HS-27A (cell line): ENCODE data around the gene PTPRF.
A peak's percentile ranks its signal among the peaks of the same experiment; 100 is the strongest.

ENCODE experiments used
- DNase-seq: peaks from one replicate; pipeline ENCODE4 v3.0.0-alpha.2; 2012; ENCODE audit warnings: low read depth, missing footprints

Gene PTPRF

DNA sequence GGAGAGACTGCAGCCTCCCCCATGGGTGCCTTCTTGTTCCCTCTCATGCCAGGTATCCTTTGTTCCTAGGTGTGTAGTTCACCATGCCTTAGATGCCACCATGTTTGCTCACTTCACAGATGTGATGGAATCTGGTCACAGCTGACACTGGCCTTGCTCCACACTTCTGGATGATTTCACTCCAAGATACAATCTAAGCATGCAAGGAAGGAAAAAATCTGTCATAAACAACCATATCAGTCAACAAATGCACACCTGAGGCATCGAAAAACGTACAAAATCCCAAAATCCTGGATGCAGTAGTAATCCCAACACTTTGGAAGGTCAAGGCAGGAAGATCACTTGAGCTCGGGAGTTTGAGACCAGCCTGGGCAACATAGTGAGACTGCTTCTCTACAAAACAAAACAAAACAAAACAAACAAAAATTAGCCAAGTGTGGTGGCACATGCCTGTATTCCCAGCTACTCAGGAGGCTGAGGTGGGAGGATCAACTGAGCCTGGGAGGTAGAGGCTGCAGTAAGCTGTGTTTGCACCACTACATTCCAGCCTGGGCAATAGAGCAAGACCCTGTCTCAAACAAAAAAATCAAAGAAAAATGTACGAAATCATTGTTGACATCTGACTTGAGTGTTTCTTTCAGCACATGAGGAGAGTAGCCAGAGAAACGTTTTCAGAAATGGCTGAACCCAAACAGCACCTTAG lies 17.1 kb upstream of the PTPRF start:
- no peak for DNase-seq

DNA sequence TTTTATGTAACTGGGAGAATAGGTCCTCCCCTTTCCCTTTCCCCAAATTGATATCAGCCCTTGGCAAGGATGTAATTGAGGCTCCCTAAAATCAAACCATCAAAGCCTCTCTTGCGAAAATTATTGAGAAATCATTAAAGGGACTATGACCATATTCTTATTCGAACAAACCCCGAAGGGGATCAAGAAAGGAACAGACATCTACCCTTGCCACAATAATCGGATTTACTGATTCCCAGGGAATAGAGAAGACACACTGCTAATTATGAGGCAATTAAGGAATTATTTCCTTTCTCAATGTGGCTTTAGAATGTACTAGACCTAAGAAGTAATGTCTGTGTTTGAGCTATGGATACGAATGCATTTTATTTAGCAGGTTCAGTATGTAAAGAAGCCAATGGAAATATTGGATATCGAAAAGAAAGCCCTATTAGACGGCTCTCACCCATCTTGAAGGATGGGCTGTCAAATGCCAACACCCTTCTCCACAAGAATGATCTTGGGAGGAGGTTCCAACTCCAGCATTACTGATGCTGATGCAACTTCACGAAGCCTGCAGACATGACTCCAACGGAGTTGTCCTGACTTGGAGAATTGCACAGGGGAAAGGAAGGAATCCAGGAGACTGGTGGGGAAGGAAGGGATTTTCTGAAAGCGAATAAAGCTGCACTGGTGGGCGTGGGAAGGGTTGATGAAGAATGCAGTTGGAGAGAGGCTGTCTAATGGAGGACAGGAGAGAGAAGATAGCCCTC lies 11.6 kb upstream of the PTPRF start:
- DNase-seq = no peak

GRCh38 chr1:43520100-43520778 lies 10.4 kb upstream of the PTPRF start:
- DNase-seq = no peak

- DNase-seq = no peak
Observed at GRCh38 chr1:43521078-43521477, 9.6 kb upstream of the PTPRF start.

GRCh38 chr1:43521756-43522155 lies 8.9 kb upstream of the PTPRF start:
- DNase-seq = no peak

GRCh38 chr1:43522431-43522775 lies 8.3 kb upstream of the PTPRF start:
- no peak for DNase-seq

DNA sequence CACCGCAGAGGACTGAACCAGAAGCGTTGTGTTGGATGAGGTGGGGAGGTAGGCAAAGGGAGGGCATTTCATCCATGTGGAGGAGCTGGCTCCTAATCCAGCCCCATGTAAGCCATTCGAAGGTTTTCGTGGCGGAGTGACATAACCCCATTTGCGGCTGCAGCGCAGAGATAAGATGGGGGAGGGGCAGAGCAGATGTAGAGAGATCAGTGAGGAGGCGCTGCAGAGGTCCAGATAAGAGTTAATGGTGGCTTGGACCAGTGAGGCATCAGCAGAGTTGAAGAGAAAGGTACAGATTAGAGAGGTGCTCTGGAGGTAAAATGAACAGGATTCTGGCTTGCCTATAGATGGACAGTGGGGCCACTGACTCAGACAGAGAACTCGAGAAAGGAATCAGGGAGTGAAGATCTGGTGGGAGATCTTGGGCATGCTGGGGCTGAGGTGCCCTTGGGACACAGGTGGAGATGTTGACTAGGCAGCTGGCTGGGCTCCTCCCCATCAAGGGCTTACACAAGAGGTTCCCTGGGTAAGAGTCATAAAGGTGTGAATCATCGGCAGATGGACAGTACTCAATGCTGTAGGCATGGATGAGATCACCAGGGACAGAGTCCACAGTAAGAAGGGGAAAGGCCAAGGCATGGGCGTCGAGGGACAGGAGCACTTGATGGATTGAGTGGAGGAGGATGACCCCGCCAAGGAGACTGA lies 7.8 kb upstream of the PTPRF start:
- no peak for DNase-seq

DNA sequence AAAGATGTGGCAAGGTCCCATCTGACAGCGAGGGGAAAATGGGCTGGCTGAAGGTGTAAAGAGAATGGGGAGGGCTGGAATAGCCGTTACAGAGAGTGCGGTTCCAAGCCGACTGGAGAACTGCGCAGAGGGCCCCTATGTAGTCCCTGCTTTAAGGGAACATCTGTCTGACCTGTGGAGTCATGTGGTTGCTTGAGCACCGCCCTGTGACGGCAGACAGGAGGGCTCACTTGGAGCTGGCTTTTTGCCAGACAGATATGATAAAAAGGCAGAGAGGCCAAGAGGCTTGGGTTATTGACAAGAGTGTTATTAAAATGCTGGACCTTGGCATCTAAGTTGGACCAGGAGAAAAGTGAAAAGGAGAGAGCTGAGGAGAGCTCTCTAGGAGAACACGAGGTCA lies 5.9 kb upstream of the PTPRF start:
- DNase-seq = no peak

DNA sequence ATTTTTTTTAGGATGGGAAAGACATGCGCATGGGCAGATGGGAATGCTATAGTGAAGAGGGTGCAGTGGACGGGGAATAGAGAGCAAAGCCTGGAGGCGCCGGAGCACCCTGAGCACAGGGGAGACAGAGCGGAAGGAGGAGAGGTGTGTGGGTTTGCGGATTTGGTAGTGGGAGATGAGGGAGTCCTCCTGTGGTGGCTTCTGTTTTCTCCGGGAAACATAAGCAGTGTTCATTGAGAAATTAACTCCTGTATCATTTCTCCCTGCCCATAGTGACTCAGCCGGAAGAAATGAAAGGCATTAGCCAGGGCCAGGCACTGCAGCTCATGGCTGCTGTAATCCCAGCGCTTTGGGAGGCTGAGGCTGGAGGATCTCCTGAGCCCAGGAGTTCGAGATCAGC lies 4.7 kb upstream of the PTPRF start:
- no peak for DNase-seq

GRCh38 chr1:43527111-43527878 lies 3.4 kb upstream of the PTPRF start:
- no peak for DNase-seq

DNA sequence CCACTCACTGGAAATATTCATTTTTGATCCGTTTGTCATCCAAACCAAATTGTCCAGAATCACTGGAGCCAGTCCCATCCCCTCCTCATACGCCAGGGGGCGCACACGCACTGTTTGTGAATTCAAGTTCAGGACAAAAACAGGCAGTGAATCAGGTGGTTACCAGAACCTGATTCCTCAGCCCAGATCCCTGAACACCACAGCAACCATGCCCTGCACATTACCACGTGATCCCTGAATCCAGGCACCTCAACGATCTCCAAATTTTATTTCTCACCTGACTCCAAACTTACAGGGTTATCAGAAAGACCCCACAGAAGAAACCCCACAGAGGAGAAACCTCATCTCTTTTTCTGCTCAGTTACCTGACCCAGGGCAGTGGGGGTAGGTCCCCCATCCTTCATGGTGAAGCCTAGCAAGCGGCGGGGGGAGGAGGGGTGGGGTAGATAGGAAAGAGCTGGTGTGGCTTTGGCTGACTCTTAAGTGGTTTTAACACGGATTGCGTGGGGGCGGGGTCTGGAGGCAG lies 1.4 kb upstream of the PTPRF start:
- peak; percentile 93 for DNase-seq

- DNase-seq = no peak
Observed at GRCh38 chr1:43531107-43531905, 623 bp downstream of the PTPRF start.

GRCh38 chr1:43531906-43532584 lies 1.4 kb downstream of the PTPRF start:
- DNase-seq = no peak

DNA sequence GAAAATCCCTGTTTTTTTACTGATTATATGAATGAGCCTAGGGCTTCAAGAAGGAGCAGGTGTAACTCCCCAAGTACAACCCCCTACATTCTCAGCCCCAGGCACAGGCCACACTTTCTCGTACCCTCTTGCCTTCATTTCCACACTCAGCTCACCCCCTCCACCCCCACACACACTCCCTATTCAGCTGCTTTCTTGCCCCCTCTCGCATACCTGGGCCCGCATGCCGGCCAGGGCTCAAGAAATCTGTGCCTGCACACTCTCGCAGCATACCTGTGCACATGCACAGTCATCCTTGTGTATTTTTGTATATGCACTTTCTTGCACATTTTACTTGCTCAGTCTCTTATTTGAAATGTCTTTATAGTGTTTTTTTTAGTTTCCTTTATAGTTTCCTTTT lies 2.0 kb downstream of the PTPRF start:
- DNase-seq = no peak

DNA sequence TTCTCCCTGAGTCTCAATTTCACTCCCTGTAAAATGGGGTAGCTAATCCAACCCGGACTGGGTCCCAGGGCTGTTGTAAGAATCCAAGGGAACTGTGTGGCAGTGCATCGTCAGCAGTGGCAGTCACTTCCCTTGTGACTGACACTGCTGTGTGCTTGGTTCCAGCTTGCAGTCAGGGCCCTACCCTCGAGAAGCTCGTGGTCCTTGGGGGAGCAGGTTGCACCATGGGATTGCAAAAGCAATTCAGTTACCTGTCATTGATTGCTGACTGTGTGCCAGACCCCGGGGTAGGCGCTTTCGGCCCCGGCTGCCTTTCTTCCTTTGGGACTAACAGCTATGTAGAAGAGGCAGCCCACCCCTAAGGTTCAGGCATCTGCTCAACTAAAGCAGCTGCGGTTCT lies 2.9 kb downstream of the PTPRF start:
- DNase-seq = no peak

GRCh38 chr1:43534256-43534655 lies 3.6 kb downstream of the PTPRF start:
- DNase-seq = no peak

DNA sequence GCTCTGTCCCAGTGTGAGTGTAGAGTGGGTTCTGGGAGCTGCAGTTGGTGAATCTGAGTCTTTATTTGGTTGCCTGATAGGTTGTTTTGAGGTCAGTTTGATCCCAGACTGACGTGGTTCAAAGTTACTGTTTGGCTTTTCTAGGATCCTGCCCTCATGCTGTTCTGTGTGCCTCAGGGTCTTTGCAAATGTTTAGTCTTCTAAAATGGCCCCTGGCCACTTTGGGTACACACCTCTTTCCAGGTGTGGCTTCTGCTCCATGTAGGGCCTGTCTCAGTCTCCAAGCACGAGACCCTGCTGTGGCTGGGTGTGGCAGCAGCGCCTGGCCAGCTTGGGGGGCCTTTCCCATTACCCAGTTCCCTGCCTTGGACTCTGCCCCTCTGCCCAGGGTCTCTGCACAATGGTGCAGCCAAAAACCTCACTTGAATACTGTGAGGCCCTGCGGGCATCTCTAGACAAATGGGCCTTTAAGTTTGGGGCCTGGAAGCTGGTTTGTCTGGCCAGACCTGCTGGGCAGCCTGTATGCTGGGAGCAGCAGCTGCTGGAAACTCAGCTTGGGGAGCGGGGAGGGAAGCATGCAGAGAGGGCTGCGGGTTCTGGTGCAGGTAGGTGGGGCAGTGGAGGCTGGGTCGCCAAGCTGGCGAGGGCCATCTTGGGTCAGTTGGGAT lies 5.6 kb downstream of the PTPRF start:
- DNase-seq = no peak

DNA sequence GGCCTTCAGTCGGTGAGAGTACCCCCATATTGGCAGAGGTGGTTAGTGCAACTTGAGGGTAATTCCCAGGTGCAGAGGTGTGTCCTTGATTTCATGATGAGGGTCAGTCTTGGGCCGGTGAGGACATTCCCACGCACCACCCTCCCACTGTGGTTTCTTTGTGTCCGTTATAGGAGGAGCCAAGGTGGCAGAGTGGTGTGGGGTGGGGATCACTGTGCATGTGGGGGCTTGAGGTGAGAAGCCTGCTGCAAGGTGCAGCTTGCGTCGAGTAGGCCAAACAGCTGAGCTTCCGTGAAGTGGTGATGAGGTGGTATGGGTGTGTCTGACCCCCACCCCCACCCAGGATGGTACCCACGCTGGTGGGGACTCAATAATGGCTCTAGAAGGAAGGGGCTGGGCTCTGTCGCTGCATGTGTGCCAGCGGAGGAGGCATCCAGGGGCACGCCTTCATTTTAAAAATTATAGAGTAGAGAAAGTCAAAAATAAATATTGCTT lies 6.2 kb downstream of the PTPRF start:
- no peak for DNase-seq

DNA sequence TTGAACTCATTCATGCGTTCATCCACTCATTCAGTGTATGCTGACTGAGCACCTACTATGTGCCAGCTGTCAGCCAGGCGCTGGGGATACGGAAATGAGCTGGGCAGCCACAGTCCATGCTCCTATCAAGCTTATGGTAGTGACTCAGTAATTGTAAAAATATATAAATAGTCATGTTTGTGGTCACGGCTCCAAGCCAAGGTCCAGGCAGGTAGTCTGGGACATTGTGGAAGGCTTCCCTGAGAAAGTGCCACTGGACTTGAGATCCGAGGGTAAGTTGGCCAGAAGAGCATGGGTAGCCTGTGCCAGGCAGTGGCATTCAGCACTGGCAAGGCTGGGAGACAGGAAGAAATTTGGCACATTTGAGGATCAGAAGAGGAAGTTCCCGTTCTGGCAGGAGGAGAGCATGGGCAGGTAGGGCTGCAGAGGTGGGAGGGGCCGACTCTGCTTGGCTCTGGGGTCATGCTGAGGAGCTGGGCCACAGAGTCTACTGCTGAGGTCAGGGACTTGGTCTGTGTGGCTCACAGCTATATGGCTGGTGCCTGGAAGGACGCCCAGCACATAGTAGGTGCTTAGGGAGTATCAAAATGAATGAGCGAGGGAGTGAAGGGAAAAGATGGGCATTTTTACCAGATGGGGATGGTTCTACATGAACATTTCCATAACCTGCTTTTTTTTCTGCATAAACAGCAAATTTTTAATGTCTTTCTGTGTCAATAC lies 6.9 kb downstream of the PTPRF start:
- no peak for DNase-seq
